Endothelial cell of umbilical vein (primary cell): Measurements from ENCODE around the gene FER. TPM values are rescaled to one million over a fixed set of nuclear protein-coding genes. Genes with fewer than 3 reads are reported as not detected.

Experiments
- BruUV-seq: library from RNA; stranded (reverse); fragments of 400-500 nt; replicated peaks from 2 replicates; lab custom pipeline; 2021; lab: Mats Ljungman, UMichigan
- CTCF ChIA-PET: fragments of 300-600, 350-600 bp; sonication (Branson Sonifier 250); formaldehyde crosslinking; loops from one replicate; lab custom pipeline; 2021; ENCODE audit warnings: antibody characterized with exemption, inconsistent platforms; lab: Charles Lee
- POLR2A ChIA-PET: fragments of 300-600, 350-600 bp; sonication (Branson Sonifier 250); formaldehyde crosslinking; loops from one replicate; lab custom pipeline; 2021; ENCODE audit warnings: antibody characterized with exemption, inconsistent platforms; lab: Charles Lee
- DNase-seq: peaks from one replicate; pipeline ENCODE4 v3.0.0-alpha.2; 2011; ENCODE audit warnings: low read depth, low spot score
- FAIRE-seq: peaks from 2 replicates; lab custom pipeline; 2011; peaks lifted over from hg19 to GRCh38; lab: Jason Lieb, UNC
- H2AFZ ChIP-seq: 2 replicates; pipeline ENCODE4 v1.6.0; 2012; ENCODE audit warnings: low read depth, low read length, control low read depth, inconsistent platforms
- H3K27ac ChIP-seq: 2 replicates; pipeline ENCODE4 v1.5.1; 2011; ENCODE audit warnings: low read depth, mild to moderate bottlenecking, control low read depth, low read length, moderate library complexity; ENCODE audit not compliant: insufficient read depth
- H3K27me3 ChIP-seq, 2 experiments: 2 replicates each; pipeline versions ENCODE4 v1.6.0 to v1.6.1; 2011; ENCODE audit warnings: low read length in 2 of 2, mixed read lengths in 1 of 2; ENCODE audit not compliant: control insufficient read depth in 2 of 2, insufficient read depth in 2 of 2
- H3K36me3 ChIP-seq, 2 experiments: 2 replicates in 1 of 2; 3 replicates in 1 of 2; pipeline ENCODE4 v1.5.1; 2011; ENCODE audit warnings: low read length in 2 of 2, mild to moderate bottlenecking in 1 of 2, moderate library complexity in 1 of 2; ENCODE audit not compliant: control insufficient read depth in 2 of 2, insufficient read depth in 2 of 2; ENCODE audit errors: extremely low read depth in 1 of 2
- H3K4me1 ChIP-seq: 3 replicates; pipeline ENCODE4 v1.5.1; 2011; ENCODE audit warnings: mild to moderate bottlenecking, low read length; ENCODE audit not compliant: control insufficient read depth, insufficient read depth; ENCODE audit errors: extremely low read depth
- H3K4me2 ChIP-seq: 2 replicates; pipeline ENCODE4 v1.6.1; 2011; ENCODE audit warnings: low read length, control low read depth, mixed read lengths; ENCODE audit not compliant: insufficient read depth
- H3K4me3 ChIP-seq, 3 experiments: fragments of 200-600 bp in 1 of 3; sonication (generic), shearing (Covaris generic) in 1 of 3; replicated peaks in 1 of 3; 2 replicates each; pipeline ENCODE4 v1.5.1; 2011 to 2016; ENCODE audit warnings: control low read depth in 3 of 3, low read length in 3 of 3, mild to moderate bottlenecking in 2 of 3, inconsistent platforms in 1 of 3, low read depth in 1 of 3, moderate library complexity in 1 of 3; ENCODE audit not compliant: insufficient read depth in 1 of 3
- H3K79me2 ChIP-seq: 2 replicates; pipeline ENCODE4 v1.6.0; 2012; ENCODE audit warnings: low read length, inconsistent platforms; ENCODE audit not compliant: control insufficient read depth, insufficient read depth
- H3K9ac ChIP-seq: replicated peaks from 2 replicates; pipeline ENCODE3; 2011; ENCODE audit warnings: low read length, control low read depth; ENCODE audit not compliant: insufficient read depth; ENCODE audit errors: extremely low read depth
- H3K9me1 ChIP-seq: replicated peaks from 3 replicates; pipeline ENCODE4 v1.6.0; 2011; ENCODE audit warnings: mild to moderate bottlenecking, low read length; ENCODE audit not compliant: control insufficient read depth, insufficient read depth; ENCODE audit errors: extremely low read depth
- H3K9me3 ChIP-seq: replicated peaks from 2 replicates; pipeline ENCODE4 v1.5.1; 2012; ENCODE audit warnings: low read length, inconsistent platforms; ENCODE audit not compliant: control insufficient read depth, insufficient read depth
- H4K20me1 ChIP-seq: replicated peaks from 2 replicates; pipeline ENCODE3; 2011; ENCODE audit warnings: mild to moderate bottlenecking, low read length; ENCODE audit not compliant: control insufficient read depth, insufficient read depth; ENCODE audit errors: extremely low read depth
- CTCF ChIP-seq, 2 donors: IDR thresholded peaks; 1 replicate in 1 of 2; 2 replicates in 1 of 2; pipeline ENCODE4 v1.5.1; 2011; ENCODE audit warnings: low read length in 2 of 2, mild to moderate bottlenecking in 2 of 2, moderate library complexity in 2 of 2, control low read depth in 1 of 2, inconsistent platforms in 1 of 2, low read depth in 1 of 2; ENCODE audit not compliant: insufficient read depth in 1 of 2; ENCODE audit errors: extremely low read depth in 1 of 2
- EZH2 ChIP-seq: IDR thresholded peaks from 2 replicates; pipeline ENCODE4 v1.6.1; 2012; ENCODE audit warnings: borderline replicate concordance, low read depth, mild to moderate bottlenecking, moderate library complexity, low read length, inconsistent platforms; ENCODE audit not compliant: severe bottlenecking
- FOS ChIP-seq: IDR thresholded peaks from 2 replicates; pipeline ENCODE4 v1.6.1; 2011; ENCODE audit warnings: mild to moderate bottlenecking, low read length, moderate library complexity, borderline replicate concordance; ENCODE audit not compliant: insufficient read depth
- GATA2 ChIP-seq: IDR thresholded peaks from 2 replicates; pipeline ENCODE4 v1.7.0; 2011; ENCODE audit warnings: low read depth, mild to moderate bottlenecking, moderate library complexity, mixed read lengths, low read length; ENCODE audit not compliant: insufficient read length, insufficient read depth
- JUN ChIP-seq: IDR thresholded peaks from 2 replicates; pipeline ENCODE4 v1.6.1; 2011; ENCODE audit warnings: borderline replicate concordance, low read depth; ENCODE audit not compliant: insufficient read length, insufficient read depth
- MAX ChIP-seq: IDR thresholded peaks from 2 replicates; pipeline ENCODE4 v1.6.1; 2011; ENCODE audit not compliant: insufficient read depth, insufficient read length
- MYC ChIP-seq: IDR thresholded peaks from one replicate; pipeline ENCODE4 v1.6.1; 2011; ENCODE audit warnings: mild to moderate bottlenecking, low read depth, low read length
- POLR2A ChIP-seq: IDR thresholded peaks from 2 replicates; pipeline ENCODE4 v1.6.1; 2012; ENCODE audit warnings: low read depth, mild to moderate bottlenecking, control low read depth, low read length
- POLR2AphosphoS5 ChIP-seq: IDR thresholded peaks from 2 replicates; pipeline ENCODE4 v1.6.1; 2012; ENCODE audit warnings: low read depth, mild to moderate bottlenecking, control low read depth, low read length, moderate library complexity; ENCODE audit not compliant: insufficient read depth
- dilution Hi-C: fragments of 300-500 bp; cut with MboI; formaldehyde crosslinking; loops from one replicate; pipeline ENCODE4 v1.15.0; 2019; ENCODE audit warnings: low sequenced_read_pairs; ENCODE audit not compliant: extremely low pct_ligation_motif_present
- intact Hi-C: fragments of 100-400 bp; cut with micrococcal nuclease; formaldehyde crosslinking; loops from one replicate; pipeline ENCODE4 v1.10.0; 2022
- polyA plus RNA-seq, 4 experiments: library from polyadenylated mRNA; depleted of rRNA in 3 of 4; stranded (reverse) in 3 of 4; unstranded in 1 of 4; fragments of >200 nt; gene quantifications; 2 replicates each; pipeline versions ENCODE4 v1.2.1 to v1.2.3, GENCODE V29; 2011 to 2012; ENCODE audit warnings: missing spikeins in 1 of 4
- total RNA-seq: library from RNA; stranded (reverse); gene quantifications from 2 replicates; pipeline ENCODE4 v1.2.3, GENCODE V29; 2021

FER gene
- total and polyA plus RNA-seq, 2 donors (not counting 3 experiments of a cell fraction or from before 2014, with no cell fraction given) = 2.3 to 27.5 TPM

GRCh38 chr5:108935611-108936010, 187.9 kb downstream of the FER start:
- DNase-seq (no peak), FAIRE-seq (no peak)
- H3K27me3 ChIP-seq = no peaks in the 10 kb centered on the region
- dilution Hi-C loops = no loop called here
- H3K4me3 ChIP-seq = no peak overlapping the region
- no peaks in the 10 kb centered on the region for H3K9me3 ChIP-seq
- POLR2A ChIA-PET = no interaction called here
- no peaks in the 10 kb centered on the region for H3K79me2 ChIP-seq
- CTCF ChIA-PET = interaction anchor here (1.1 kb wide), 1 partner anchor 294 kb away, joined by 3 read pairs; no protein-coding TSS in a partner anchor
- BruUV-seq = no TSS peak
- H3K36me3 ChIP-seq = no peaks in the 10 kb centered on the region
- no peak overlapping the region for H2AFZ ChIP-seq
- no peak for TF ChIP-seq FOS
- no peak for TF ChIP-seq MYC
- no peak for TF ChIP-seq MAX
- TF ChIP-seq CTCF (IDR thresholded peaks at IDR 0.05; ENCODE audit: extremely low read depth in 1 of 2, insufficient read depth in 1 of 2, low read depth in 1 of 2, low read length in 2 of 2) = no peak
- TF ChIP-seq GATA2 = no peak
- no peak for TF ChIP-seq POLR2AphosphoS5
- no peak for TF ChIP-seq POLR2A
- TF ChIP-seq EZH2 = no peak
- no peak for TF ChIP-seq JUN
- H3K27ac ChIP-seq = no peak overlapping the region
- H3K9me1 ChIP-seq = no peaks in the 10 kb centered on the region
- H3K4me1 ChIP-seq = no peaks in the 10 kb centered on the region
- no peaks in the 10 kb centered on the region for H4K20me1 ChIP-seq
- no peak overlapping the region for H3K9ac ChIP-seq
- H3K4me2 ChIP-seq = no peak overlapping the region
- intact Hi-C loops = no loop called here
